RWPE2 (cell line): ENCODE measurements around the gene PSME3.
"Not testable (repeated sequence)": the region's sequence is repeated elsewhere in the genome, so short reads cannot be mapped to it uniquely, and the experiment has no call there.

Source experiments
- ATAC-seq: fragments of 200-7000 bp; cut with Tn5 transposase; 3 replicates; pipeline ENCODE4 v1.9.1; 2021; ENCODE audit warnings: low read depth
- DNase-seq: peaks from one replicate; pipeline ENCODE4 v3.0.0-alpha.2; 2020; ENCODE audit warnings: low spot score
- H3K27ac ChIP-seq: fragments of 450-650 bp; 2 replicates; pipeline ENCODE4 v1.5.1; 2017; ENCODE audit warnings: mild to moderate bottlenecking; ENCODE audit not compliant: poor library complexity, severe bottlenecking
- H3K27me3 ChIP-seq: fragments of 250-450 bp; sonication (Bioruptor Pico); 2 replicates; pipeline ENCODE4 v1.5.1; 2021; ENCODE audit warnings: mild to moderate bottlenecking, moderate library complexity; ENCODE audit not compliant: insufficient read depth, poor library complexity, severe bottlenecking
- H3K36me3 ChIP-seq: fragments of 250-450 bp; sonication (Bioruptor Pico); 2 replicates; pipeline ENCODE4 v1.5.1; 2020; ENCODE audit warnings: low read depth, mild to moderate bottlenecking, moderate library complexity
- H3K4me1 ChIP-seq: fragments of 250-450 bp; sonication (Bioruptor Pico); 2 replicates; pipeline ENCODE4 v1.5.1; 2021; ENCODE audit warnings: mild to moderate bottlenecking, moderate library complexity; ENCODE audit not compliant: insufficient read depth, poor library complexity, severe bottlenecking
- H3K4me3 ChIP-seq: fragments of 250-450 bp; sonication (Bioruptor Pico); 2 replicates; pipeline ENCODE4 v1.5.1; 2021; ENCODE audit warnings: mild to moderate bottlenecking, moderate library complexity; ENCODE audit not compliant: severe bottlenecking
- H3K9me3 ChIP-seq: fragments of 250-450 bp; sonication (Bioruptor Pico); 2 replicates; pipeline ENCODE4 v1.5.1; 2021; ENCODE audit warnings: mild to moderate bottlenecking, moderate library complexity; ENCODE audit not compliant: severe bottlenecking
- TF ChIP-seq, protein P1 (sequence below): fragments of 450-650 bp; IDR thresholded peaks from one replicate; pipeline ENCODE4 v1.5.1; 2017; ENCODE audit warnings: mild to moderate bottlenecking, moderate library complexity; ENCODE audit not compliant: poor library complexity, severe bottlenecking

Gene PSME3

DNA sequence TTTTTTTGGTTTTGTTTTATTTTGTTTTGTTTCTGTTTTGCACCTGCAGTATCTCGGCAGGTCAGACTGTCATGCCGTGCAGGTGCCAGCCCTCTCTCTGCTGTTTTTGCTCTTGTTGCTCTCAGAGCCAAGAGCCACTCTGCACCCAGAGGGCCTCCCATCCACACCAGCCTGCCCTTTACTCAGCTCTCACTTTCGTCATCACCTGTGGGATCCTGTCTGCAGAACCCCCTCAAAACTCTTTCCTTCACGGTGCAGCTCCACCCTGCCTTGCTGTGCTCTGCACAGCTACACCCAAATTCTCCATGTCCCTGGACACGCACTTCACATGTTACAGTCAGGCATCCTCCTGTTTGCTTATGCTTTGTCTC lies 20.4 kb downstream of the PSME3 start:
- H3K27ac ChIP-seq: no peak overlapping the region
- H3K4me1 ChIP-seq: no peaks in the 10 kb centered on the region
- ATAC-seq (no peak), DNase-seq (no peak)
- TF ChIP-seq, protein P1, sequence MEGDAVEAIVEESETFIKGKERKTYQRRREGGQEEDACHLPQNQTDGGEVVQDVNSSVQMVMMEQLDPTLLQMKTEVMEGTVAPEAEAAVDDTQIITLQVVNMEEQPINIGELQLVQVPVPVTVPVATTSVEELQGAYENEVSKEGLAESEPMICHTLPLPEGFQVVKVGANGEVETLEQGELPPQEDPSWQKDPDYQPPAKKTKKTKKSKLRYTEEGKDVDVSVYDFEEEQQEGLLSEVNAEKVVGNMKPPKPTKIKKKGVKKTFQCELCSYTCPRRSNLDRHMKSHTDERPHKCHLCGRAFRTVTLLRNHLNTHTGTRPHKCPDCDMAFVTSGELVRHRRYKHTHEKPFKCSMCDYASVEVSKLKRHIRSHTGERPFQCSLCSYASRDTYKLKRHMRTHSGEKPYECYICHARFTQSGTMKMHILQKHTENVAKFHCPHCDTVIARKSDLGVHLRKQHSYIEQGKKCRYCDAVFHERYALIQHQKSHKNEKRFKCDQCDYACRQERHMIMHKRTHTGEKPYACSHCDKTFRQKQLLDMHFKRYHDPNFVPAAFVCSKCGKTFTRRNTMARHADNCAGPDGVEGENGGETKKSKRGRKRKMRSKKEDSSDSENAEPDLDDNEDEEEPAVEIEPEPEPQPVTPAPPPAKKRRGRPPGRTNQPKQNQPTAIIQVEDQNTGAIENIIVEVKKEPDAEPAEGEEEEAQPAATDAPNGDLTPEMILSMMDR: no peak
- no peak overlapping the region for H3K4me3 ChIP-seq
- H3K9me3 ChIP-seq: no peaks in the 10 kb centered on the region
- no peaks in the 10 kb centered on the region for H3K36me3 ChIP-seq
- no peaks in the 10 kb centered on the region for H3K27me3 ChIP-seq

DNA sequence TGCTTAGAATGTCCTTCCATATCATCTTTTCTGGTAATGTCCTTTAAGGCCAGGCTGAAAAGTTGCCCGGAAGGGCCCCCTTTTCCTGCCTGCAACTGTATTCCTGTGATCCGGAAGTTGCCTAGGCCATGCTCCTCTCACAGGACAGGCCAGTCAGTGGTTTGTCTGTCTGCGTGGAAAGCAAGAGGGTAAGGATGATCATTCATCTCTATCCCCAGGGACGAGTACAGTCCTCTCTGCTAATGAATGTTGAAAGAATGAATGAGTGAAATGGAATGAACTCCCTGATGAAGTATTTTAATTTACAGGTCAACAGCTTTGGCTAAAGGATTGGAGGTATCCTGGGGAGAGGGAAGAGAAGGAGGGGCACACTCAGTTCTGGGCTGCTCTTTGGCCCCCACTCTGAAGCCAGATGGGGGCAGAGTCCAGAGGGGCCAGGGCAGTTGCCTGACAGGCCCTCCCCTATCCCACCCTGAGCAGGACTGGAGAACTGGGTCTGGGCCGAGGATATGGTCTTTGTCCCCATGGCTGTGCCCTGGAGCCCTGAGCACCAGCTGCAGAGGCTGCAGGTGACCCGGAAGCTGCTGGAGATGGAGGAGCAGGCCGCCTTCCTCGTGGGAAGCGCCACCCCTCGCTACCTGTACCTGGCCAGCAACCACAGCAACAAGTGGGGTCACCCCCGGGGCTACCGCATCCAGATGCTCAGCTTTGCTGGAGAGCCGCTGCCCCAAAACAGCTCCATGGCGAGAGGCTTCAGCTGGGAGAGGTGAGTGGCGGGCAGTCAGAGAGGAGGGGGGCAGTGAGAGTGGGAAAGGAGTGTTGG lies 21.0 kb downstream of the PSME3 start:
- Histone ChIP-seq H3K4me3 (no peak overlapping the region), H3K36me3 (no peaks in the 10 kb centered on the region), H3K27ac (no peak overlapping the region), H3K4me1 (no peaks in the 10 kb centered on the region), H3K9me3 (no peaks in the 10 kb centered on the region), H3K27me3 (no peaks in the 10 kb centered on the region)
- TF ChIP-seq, protein P1: no peak
- ATAC-seq (no peak), DNase-seq (no peak)

DNA sequence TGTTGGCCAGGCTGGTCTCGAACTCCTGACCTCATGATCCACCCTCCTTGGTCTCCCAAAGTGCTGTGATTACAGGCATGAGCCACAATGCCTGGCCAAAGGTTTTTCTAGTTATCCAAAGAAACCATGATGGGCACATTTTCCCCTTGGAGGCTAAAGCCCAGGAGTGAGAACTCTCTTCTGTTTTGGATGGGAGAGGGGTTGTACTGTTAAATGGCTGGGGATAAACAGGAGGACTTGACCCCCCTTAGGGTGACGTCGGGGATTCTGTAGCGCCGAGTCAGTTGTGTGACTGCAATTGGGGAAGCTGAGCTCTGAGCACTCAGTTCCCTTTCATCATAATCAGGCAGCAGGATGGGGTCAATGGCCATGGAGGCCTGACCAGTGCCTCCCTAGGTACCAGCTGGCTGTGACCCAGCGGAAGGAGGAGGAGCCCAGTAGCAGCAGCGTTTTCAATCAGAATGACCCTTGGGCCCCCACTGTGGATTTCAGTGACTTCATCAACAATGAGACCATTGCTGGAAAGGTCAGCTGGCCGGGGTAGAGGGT lies 21.9 kb downstream of the PSME3 start:
- DNase-seq (no peak), ATAC-seq (no peak)
- TF ChIP-seq, protein P1: no peak
- Histone ChIP-seq H3K27ac (no peak overlapping the region), H3K27me3 (no peaks in the 10 kb centered on the region), H3K4me3 (no peak overlapping the region), H3K9me3 (no peaks in the 10 kb centered on the region), H3K4me1 (no peaks in the 10 kb centered on the region), H3K36me3 (no peaks in the 10 kb centered on the region)

DNA sequence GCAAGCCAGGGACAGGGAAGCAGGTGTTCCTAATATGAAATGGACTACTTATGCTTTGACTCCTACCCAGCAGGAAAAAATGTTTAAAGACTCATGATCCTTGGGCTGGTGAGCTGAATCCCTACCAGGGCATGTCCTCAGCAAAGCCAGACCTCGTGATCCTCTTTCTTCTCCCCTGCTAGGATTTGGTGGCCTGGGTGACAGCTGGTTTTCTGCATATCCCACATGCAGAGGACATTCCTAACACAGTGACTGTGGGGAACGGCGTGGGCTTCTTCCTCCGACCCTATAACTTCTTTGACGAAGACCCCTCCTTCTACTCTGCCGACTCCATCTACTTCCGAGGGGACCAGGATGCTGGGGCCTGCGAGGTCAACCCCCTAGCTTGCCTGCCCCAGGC lies 22.9 kb downstream of the PSME3 start:
- not testable (repeated sequence) for H3K27ac ChIP-seq, H3K27me3 ChIP-seq, H3K4me3 ChIP-seq, ATAC-seq, H3K9me3 ChIP-seq, H3K36me3 ChIP-seq, DNase-seq, H3K4me1 ChIP-seq

DNA sequence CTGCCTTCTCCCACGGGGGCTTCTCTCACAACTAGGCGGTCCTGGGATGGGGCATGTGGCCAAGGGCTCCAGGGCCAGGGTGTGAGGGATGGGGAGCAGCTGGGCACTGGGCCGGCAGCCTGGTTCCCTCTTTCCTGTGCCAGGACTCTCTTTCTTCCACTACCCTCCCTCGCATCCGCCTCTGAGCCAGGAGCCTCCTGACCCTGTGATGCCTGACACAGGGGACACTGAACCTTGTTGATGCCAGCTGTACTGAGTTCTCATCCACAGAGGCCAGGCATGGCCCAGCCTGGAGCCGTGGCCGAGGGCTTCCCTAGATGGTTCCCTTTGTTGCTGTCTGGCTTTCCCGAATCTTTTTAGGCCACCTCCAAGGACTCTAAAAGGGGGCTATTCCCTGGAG lies 23.3 kb downstream of the PSME3 start:
- not testable (repeated sequence) for ATAC-seq, H3K36me3 ChIP-seq, H3K9me3 ChIP-seq

DNA sequence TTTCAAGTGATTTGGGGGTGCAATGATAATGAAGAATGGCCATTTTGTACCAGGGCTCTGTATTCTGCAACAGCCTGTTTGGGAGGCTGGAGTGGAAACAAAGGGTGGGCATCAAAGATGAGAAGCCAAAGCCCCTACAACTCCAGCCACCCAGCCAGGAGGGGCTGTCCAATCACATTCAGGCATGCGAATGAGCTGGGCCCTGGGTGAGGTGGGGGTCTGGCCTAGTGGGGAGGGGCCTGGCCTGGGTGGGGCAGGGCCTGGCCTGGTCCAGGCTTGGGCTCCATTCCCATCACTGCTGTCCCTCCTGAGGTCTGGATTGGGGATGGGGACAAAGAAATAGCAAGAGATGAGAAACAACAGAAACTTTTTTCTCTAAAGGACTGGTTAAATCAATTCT lies 24.2 kb downstream of the PSME3 start:
- no peaks in the 10 kb centered on the region for H3K27me3 ChIP-seq
- DNase-seq (no peak), ATAC-seq (no peak)
- no peak overlapping the region for H3K27ac ChIP-seq
- no peaks in the 10 kb centered on the region for H3K9me3 ChIP-seq
- H3K4me3 ChIP-seq: no peak overlapping the region
- H3K4me1 ChIP-seq: no peaks in the 10 kb centered on the region
- no peaks in the 10 kb centered on the region for H3K36me3 ChIP-seq
- TF ChIP-seq, protein P1: no peak

More for the DNA sequence above, 23.3 kb downstream of the PSME3 start:
- not testable (repeated sequence) for H3K4me3 ChIP-seq, H3K4me1 ChIP-seq, H3K27me3 ChIP-seq, H3K27ac ChIP-seq, DNase-seq
